Upper lobe of left lung (tissue), 6 donors: ENCODE measurements around the gene OR1F1. TPM values are rescaled to one million over a fixed set of nuclear protein-coding genes. Genes with fewer than 3 reads are reported as not detected.
A peak's percentile ranks its signal among the peaks of the same experiment; 100 is the strongest.

Experiments
- ATAC-seq, 2 donors: fragments of 200-7000 bp; cut with Tn5 transposase; one replicate each; pipeline ENCODE4 v1.9.1; 2022; ENCODE audit warnings: mild to moderate bottlenecking in 2 of 2, moderate library complexity in 2 of 2; ENCODE audit not compliant: low FRiP score in 2 of 2
- DNase-seq, 2 donors: peaks; one replicate each; pipeline ENCODE4 v3.0.0-alpha.2; 2019 to 2020
- H3K27ac ChIP-seq, 4 donors: fragments of 200-600 bp; sonication (generic); one replicate each; pipeline ENCODE4 v1.5.1; 2016 to 2019
- H3K27me3 ChIP-seq, 4 donors: fragments of 200-600 bp; sonication (generic); one replicate each; pipeline ENCODE4 v1.5.1; 2017 to 2019
- H3K36me3 ChIP-seq, 4 donors: fragments of 200-600 bp; sonication (generic); one replicate each; pipeline ENCODE4 v1.5.1; 2016 to 2019
- H3K4me1 ChIP-seq, 4 donors: fragments of 200-600 bp; sonication (generic); one replicate each; pipeline ENCODE4 v1.5.1; 2018 to 2019
- H3K4me3 ChIP-seq, 4 donors: fragments of 200-600 bp; sonication (generic); one replicate each; pipeline ENCODE4 v1.5.1; 2017 to 2019; ENCODE audit warnings: mild to moderate bottlenecking in 2 of 4, moderate library complexity in 1 of 4
- H3K9me3 ChIP-seq, 4 donors: fragments of 200-600 bp; sonication (generic); one replicate each; pipeline ENCODE4 v1.5.1; 2018 to 2019
- CTCF ChIP-seq, 6 experiments: fragments of 450-650 bp in 4 of 6; fragments of 200-600 bp in 2 of 6; sonication (generic) in 2 of 6; IDR thresholded peaks; one replicate each; pipeline ENCODE4 v1.5.1; 2016 to 2019; ENCODE audit warnings: antibody characterized with exemption in 6 of 6
- EP300 ChIP-seq, 4 donors: sonication (generic); formaldehyde crosslinking; IDR thresholded peaks; one replicate each; pipeline ENCODE4 v1.5.1; 2017; ENCODE audit warnings: antibody characterized with exemption in 4 of 4, control low read depth in 2 of 4
- POLR2A ChIP-seq, 4 donors: fragments of 450-650 bp; IDR thresholded peaks; one replicate each; pipeline ENCODE4 v1.5.1; 2016 to 2017; ENCODE audit warnings: antibody characterized with exemption in 4 of 4, mild to moderate bottlenecking in 2 of 4
- POLR2AphosphoS5 ChIP-seq, 2 donors: sonication (generic); formaldehyde crosslinking; IDR thresholded peaks; one replicate each; pipeline ENCODE4 v1.5.1; 2017; ENCODE audit warnings: antibody characterized with exemption in 2 of 2
- WGBS, 2 donors: methylation state at CpG; one replicate each; pipeline ENCODE4 v1.1.5; 2017 to 2018; 5-methylcytosine and 5-hydroxymethylcytosine counted together
- total RNA-seq, 6 donors: library from RNA; depleted of rRNA in 4 of 6; stranded (reverse); fragments of >200 nt in 4 of 6; gene quantifications; one replicate each; pipeline versions ENCODE4 v1.1.0 to v1.2.1, GENCODE V29; 2016 to 2021
- donor health status: DM: no; HTN: no; CAD: no; lungs with moderate emphysema.
- donor health status: DM: no; HTN: yes; CAD: no; lungs with severe emphysema.

OR1F1 gene
- total RNA-seq, 6 donors from 2014 or later: not detected

GRCh38 chr16:3141781-3142311, 46.2 kb upstream of the OR1F1 start:
- Histone ChIP-seq H3K27ac (no peak overlapping the region), H3K36me3 (peaks cover 3 to 47% (median 34%) of the 10 kb centered on the region in 4 donors), H3K4me1 (no peaks in the 10 kb centered on the region), H3K27me3 (no peaks in the 10 kb centered on the region), H3K4me3 (no peak overlapping the region), H3K9me3 (no peaks in the 10 kb centered on the region)
- ATAC-seq (no peak), DNase-seq (peak in 1 of 2 donors; percentile 73)
- TF ChIP-seq POLR2A (IDR thresholded peaks at IDR 0.05): no peak
- TF ChIP-seq POLR2AphosphoS5 (IDR thresholded peaks at IDR 0.05): no peak
- TF ChIP-seq CTCF (IDR thresholded peaks at IDR 0.05): no peak
- no peak for TF ChIP-seq EP300 (IDR thresholded peaks at IDR 0.05)
- WGBS, 2 donors: 97 to 98% methylated on average over 14 to 22 of the region's 23 CpGs

DNA sequence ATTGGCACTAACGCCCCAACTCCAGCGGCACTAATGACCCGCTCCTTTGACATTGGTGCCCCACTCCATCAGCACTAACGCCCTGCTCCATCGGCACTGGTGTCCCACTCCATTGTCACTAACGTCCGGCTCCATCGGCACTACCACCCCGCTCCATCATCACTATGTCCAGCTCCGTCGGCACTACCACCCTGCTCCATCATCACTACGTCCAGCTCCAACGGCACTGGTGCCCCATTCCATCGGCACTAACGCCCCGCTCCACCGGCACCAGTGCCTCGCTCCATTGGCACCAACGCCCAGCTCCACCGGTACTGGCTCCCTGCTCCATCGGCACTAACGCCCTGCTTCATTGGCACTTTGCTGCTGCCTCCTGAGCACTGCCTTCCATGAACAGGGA, 45.7 kb upstream of the OR1F1 start:
- DNase-seq: peak in 1 of 2 donors; percentile 59
- Histone ChIP-seq H3K4me3 (no peak overlapping the region), H3K36me3 (peaks cover 3 to 47% (median 33%) of the 10 kb centered on the region in 4 donors), H3K4me1 (no peaks in the 10 kb centered on the region), H3K27ac (no peak overlapping the region), H3K27me3 (no peaks in the 10 kb centered on the region), H3K9me3 (no peaks in the 10 kb centered on the region)
- TF ChIP-seq POLR2A (IDR thresholded peaks at IDR 0.05) (no peak), CTCF (IDR thresholded peaks at IDR 0.05) (no peak)
- no peak for ATAC-seq
- 95 to 97% methylated on average over 22 of the region's 22 CpGs for WGBS, 2 donors

- peaks cover 0 to 47% (median 31%) of the 10 kb centered on the region in 4 donors for H3K36me3 ChIP-seq
- ATAC-seq: no peak
- H3K27me3 ChIP-seq: no peaks in the 10 kb centered on the region
- 93 to 95% methylated on average over 7 to 13 of the region's 13 CpGs for WGBS, 2 donors
- no peak overlapping the region for H3K4me3 ChIP-seq
- peak in 1 of 2 donors; percentile 73 for DNase-seq
- no peak for TF ChIP-seq POLR2A (IDR thresholded peaks at IDR 0.05)
- H3K4me1 ChIP-seq: no peaks in the 10 kb centered on the region
- no peaks in the 10 kb centered on the region for H3K9me3 ChIP-seq
- no peak overlapping the region for H3K27ac ChIP-seq
Observed at GRCh38 chr16:3142770-3143169, 45.2 kb upstream of the OR1F1 start.

- TF ChIP-seq POLR2AphosphoS5 (IDR thresholded peaks at IDR 0.05) (no peak), POLR2A (IDR thresholded peaks at IDR 0.05) (no peak), CTCF (IDR thresholded peaks at IDR 0.05) (no peak), EP300 (IDR thresholded peaks at IDR 0.05) (no peak)
- WGBS, 2 donors: 94 to 95% methylated on average over 11 of the region's 11 CpGs
- Histone ChIP-seq H3K27me3 (no peaks in the 10 kb centered on the region), H3K36me3 (peaks cover 0 to 47% (median 29%) of the 10 kb centered on the region in 4 donors), H3K9me3 (no peaks in the 10 kb centered on the region), H3K4me1 (no peaks in the 10 kb centered on the region), H3K27ac (no peak overlapping the region), H3K4me3 (no peak overlapping the region)
- DNase-seq (no peak), ATAC-seq (no peak)
Observed at GRCh38 chr16:3143189-3143588, 44.8 kb upstream of the OR1F1 start.

- peak in 1 of 2 donors; percentile 74 for DNase-seq
- Histone ChIP-seq H3K36me3 (peaks cover 0 to 42% (median 29%) of the 10 kb centered on the region in 4 donors), H3K27me3 (no peaks in the 10 kb centered on the region), H3K4me3 (no peak overlapping the region), H3K4me1 (no peaks in the 10 kb centered on the region), H3K9me3 (no peaks in the 10 kb centered on the region), H3K27ac (no peak overlapping the region)
- 86 to 87% methylated on average over 8 to 22 of the region's 23 CpGs for WGBS, 2 donors
- ATAC-seq: no peak
- TF ChIP-seq POLR2A (IDR thresholded peaks at IDR 0.05): no peak
- no peak for TF ChIP-seq POLR2AphosphoS5 (IDR thresholded peaks at IDR 0.05)
- TF ChIP-seq CTCF (IDR thresholded peaks at IDR 0.05): no peak
Observed at GRCh38 chr16:3143598-3144320, 44.2 kb upstream of the OR1F1 start.
